Measurements from ENCODE around the gene KRT12. TPM values are rescaled to one million over a fixed set of nuclear protein-coding genes. Genes with fewer than 3 reads are reported as not detected.
"Not testable (repeated sequence)": the region's sequence is repeated elsewhere in the genome, so short reads cannot be mapped to it uniquely, and the experiment has no call there.

KRT12 gene
- polyA plus RNA-seq, 4 donors, result 0.10 to 0.27 TPM; not detected in 2

DNA sequence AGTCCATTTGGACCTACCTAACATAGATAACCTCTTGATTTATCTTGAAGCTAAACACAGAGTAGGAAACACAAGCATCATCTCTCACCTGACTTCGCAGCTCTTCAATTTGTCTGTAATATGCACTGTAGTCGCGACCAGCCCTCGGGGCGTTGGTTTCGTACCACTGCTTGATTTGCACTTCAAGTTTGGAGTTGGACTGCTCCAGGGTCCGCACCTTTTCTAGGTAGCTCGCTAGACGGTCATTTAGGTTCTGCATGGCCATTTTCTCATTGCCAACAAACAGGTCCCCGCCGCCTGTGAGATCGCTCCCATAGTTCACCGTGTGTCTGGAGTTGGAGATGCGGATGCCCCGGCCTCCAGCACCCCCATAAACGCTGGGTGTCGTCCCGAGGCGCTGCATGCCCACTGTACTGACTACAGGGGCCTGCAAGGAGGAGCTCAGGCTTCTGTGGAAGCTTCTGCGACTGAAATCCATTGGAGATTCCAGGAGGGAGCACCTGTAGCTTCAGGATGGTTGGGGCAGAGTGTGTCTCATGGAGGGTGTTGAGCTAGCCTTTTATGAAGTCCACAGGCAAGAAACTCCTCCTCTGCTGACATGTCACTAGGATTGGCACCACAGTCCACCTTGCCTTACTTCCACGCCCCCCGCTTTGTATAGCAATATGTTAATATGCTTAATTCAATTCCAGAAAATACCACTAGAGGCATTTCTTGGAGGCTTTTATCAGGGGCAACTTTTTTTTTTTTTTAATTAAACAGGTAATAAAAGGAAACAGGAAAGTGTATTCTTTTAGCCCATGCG lies 17.9 kb upstream of the KRT12 start, which contains the start of gene KRT20:
KRT20 (minus strand) TSS at position 535 of the 805 bp plus-strand sequence; CDS start at position 478, 57 bp downstream.
- DNase-seq (ENCODE audit: low read depth in 4 of 4, low spot score in 3 of 4), result no peak

DNA sequence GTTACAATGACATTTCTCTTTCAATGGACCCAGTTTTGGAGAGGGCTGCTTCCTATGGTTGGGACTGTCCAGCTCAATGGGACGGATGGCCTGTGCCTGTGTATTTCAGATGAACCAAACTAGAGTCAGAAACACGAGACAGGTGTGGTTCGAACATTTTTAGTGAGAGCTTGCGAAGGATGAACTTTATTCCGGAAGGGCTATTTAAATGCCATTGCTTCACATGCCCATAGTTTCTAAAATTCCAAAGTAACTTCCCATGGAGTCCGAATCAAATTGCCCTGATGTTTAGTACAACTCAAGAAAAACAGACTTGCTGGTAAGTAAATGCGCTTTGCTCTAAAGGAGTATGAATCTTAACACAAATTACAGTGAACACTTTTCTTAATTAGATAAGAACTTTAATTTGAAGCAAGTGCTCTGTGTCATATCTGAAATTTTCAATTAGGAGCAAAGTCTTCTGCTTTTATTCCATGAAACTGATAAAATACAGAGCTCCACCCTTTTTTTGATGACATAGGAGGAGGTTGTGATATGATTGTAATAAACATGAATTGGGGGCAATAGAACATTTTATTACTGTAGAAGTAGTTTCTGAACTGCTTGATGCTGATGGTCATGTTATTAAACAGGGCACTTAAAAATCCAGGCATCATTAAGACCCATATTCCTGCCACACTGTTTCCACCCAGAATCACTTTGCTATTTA lies 16.8 kb upstream of the KRT12 start:
- no peak for DNase-seq (ENCODE audit: low read depth in 4 of 4, low spot score in 3 of 4)

DNA sequence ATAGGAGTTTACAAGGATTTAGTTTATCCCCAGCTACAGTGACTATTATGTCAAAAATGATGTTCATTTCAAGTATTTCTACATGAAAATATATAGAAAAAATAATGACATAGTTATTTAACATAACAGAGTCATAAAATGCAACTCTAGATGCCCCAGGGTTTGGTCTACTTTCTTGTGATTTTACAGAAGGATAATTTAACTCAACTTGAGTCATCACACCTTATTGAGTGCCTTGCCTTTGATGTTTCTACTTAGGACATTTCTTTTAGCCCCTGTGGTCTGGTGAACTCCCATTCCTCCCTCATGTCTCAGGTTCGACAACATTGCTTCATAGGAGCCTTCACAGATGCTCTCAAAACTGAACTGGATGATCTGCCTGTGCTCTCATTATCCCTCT lies 16.0 kb upstream of the KRT12 start:
- no peak for DNase-seq (ENCODE audit: low read depth in 4 of 4, low spot score in 3 of 4)

DNA sequence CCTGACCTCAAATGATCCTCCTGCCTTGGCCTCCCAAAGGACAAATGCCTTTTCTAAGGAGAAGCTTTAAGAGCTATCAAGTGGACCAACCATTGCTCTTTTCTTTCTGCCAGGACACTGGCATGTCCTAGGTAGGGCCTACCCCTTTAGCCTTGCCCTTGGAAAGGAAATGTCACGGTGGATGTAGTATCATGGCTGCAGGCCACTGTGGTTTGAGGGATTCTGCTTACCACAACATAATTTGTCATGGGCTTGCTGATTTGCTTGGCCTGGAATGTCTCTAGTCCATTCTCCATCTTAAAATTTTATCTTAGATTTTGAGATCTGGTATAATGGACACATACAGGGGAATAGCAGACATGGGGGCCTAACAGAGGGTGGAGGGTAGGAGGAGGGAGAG lies 12.0 kb upstream of the KRT12 start:
- no peak for DNase-seq (ENCODE audit: low read depth in 4 of 4, low spot score in 3 of 4)

DNA sequence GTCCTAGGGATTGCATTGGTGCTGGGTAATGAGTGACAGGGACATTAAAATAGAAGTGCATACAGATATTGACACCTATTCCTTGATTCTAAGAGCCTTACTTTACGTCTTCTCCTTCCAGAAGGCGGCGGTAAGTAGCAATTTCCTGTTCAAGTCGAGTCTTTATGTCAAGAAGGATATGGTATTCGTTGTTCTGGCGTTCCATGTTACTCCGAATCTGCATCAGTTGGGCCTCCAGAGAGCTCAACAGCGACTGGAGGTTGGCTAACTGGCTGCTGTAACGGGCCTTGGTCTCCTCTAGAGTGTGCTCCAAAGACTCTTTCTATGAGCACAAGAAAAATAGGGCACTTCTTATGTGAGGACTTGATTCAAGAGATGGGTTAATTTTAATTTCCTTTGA lies 11.0 kb upstream of the KRT12 start:
- DNase-seq (ENCODE audit: low read depth in 4 of 4, low spot score in 3 of 4), result no peak

DNA sequence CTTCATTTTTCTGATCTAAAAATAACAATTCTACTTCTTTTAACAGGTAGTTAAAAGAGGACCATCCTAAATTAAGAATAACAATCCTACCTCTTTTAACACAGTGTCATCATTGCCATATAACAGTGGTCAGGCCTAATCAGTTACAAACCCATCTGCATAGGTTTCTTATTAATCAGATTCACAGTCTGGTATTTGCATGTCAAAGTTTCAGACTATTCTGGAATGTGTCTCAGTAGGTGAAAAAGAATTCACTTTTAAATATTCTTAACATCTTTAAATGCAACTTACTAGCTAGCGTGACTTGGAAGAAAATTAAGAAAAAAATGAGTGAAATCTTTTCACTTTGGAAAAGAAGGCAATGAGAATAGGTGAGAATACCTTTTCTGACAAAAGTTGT lies 6.8 kb upstream of the KRT12 start:
- no peak for DNase-seq (ENCODE audit: low read depth in 4 of 4, low spot score in 3 of 4)

DNA sequence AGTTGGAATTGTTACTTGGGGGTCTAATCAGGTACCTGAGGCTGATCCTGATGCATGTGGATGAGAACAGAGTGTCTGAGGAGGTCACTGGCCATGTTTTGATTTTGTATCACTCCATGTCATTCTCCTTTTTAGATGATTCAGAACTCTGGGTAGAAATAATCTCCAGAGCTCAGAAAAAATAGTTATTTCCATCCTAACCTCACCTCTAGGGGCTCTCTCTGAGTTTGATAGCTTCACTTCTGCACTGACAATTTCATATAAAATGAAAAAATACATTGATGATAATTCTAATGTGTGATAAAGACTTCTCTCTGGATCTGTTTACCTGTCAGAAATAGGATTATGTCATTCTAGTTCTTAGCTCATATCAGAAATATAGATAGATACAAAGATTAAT lies 6.2 kb upstream of the KRT12 start:
- DNase-seq (ENCODE audit: low read depth in 4 of 4, low spot score in 3 of 4), result no peak

DNA sequence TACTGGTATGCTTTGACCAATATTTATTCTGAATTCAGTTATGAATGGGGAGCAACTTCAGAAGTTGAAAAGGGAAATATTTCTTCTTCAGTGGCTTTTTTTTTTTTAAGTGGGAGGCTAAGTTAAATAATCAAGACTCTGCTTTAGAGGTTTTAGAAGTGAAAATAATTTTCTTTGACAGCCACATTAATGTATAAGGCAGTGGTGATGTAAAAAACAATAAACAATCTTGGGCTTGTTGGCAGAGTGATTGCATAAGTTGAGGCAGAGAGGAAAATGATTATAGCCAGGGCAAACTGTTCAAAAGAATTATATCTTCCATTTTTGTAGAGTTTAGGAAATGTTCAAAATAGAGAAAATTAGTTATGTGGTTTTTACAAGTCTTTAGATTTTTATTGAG lies 5.4 kb upstream of the KRT12 start:
- no peak for DNase-seq (ENCODE audit: low read depth in 4 of 4, low spot score in 3 of 4)

DNA sequence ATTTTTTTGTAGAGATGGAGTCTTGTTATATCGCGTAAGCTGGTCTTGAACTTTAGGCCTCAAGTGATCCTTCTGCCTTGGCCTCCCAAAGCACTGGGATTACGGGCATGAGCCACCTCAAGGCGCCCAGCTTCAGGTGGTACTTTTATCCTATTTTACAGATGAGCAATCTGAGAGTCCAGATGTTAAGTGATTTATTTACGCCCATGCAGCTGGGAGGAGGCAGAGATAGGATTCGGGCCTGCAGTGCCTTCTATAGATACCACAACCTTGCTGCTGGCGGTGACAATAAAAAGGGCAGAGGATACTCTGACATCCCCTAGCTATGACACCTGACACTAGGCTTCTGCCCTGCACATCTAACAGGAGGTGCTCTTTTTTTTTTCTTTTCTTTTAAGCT lies 4.3 kb upstream of the KRT12 start:
- no peak for DNase-seq (ENCODE audit: low read depth in 4 of 4, low spot score in 3 of 4)

DNA sequence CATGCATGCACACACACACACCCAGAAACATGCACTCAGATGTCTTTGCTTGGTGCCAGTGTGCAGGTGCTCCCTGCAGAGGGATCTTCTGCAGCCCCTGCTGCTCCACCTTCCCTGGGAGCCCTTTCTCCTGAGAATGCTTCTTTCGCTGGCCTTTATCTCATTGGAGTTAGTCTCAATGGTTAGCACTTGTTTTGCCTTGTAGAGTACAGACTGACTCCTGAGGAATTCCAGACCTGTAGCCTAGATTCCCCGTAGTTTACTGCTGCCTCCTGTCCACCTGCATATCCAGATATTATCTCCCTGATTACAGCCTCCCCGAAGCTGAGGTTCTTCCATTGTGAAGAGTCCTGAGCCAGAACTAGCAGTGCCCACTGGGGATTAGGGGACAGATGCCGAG lies 3.1 kb upstream of the KRT12 start:
- DNase-seq (ENCODE audit: low read depth in 4 of 4, low spot score in 3 of 4), result no peak

DNA sequence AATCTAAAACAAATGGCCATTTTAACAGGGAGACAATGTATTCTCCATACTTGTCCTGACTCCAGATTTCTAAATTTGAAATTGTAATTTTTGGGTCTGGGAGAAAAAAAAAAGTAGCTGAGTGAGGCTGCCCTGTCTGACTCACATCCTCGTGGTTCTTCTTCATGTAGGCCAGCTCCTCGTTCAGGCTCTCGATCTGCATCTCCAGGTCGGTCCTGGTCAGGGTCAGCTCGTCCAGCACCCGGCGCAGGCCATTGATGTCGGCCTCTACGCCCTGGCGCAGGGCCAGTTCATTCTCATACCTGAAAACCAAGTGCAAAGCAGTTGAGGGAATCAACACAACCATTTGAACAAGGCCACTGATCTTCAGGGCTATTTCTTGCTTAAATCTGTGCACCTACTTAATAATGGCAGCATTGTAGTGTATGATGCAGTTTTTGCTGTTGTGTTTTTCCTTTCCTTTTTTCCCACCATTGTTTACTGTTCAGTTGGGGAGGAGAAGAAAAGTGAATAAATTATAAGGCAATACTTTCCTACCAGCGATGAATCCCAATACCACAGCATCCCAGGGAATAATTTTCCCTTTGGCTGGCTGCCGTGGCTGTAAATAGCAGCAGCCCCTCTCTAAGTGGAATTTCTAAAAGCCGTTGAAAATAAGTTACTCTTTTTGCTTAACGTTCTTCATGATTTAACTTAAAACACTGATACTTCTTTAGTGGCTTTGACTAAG lies 2.2 kb downstream of the KRT12 start:
- no peak for DNase-seq (ENCODE audit: low read depth in 4 of 4, low spot score in 3 of 4)

DNA sequence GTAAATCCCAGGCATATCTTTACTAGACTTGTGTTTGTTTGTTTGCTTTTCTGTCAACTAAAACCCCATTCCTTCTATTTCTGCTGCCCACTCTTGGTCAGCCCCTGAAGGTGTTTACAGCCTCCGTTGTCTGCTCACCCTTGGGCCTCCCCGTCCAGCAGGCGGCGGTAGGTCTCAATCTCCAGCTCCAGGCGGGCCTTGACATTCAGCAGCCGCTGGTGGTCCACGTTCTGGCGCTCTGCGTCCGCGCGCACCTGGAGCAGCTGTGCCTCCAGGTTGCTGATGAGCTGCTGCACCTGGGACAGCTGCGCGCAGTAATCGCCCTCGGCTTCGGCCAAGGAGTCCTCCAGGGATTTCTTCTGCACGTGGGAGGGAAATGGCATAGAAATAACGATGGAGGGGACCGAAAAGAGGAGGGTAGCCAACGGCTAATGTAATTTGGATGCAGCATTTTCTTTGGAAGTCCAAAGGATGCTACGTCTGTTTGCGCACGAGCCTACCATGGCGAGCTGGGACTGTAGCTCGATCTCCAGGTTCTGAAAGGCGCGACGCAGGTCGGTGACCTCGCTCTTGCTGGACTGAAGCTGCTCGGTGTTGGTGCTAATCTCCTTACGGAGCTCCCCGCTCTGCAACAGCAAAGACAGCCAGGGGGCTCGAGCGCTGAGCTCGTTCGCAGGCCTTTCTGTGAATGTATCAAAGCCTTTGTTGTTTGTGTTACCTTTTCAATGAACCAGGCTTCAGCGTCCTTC lies 3.9 kb downstream of the KRT12 start:
- DNase-seq (ENCODE audit: low read depth in 4 of 4, low spot score in 3 of 4), result no peak

DNA sequence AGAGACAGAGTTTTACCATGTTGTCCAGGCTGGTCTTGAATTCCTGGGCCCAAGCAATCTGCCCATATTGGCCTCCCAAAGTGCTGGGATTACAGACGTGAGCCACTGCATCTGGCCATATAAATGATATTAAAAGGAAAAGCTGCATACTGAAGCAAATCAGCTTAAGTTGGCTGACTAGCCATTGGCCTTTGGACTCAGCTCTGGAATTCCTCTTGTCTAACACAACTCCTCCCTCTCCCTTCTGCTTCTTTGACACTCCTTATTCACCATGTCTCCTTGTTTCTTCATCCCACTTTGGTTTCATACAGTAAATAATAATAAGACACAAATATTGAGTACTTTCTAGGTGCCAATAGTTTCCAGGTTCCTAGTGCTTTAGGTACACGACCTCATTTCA lies 7.5 kb downstream of the KRT12 start:
- DNase-seq (ENCODE audit: low read depth in 4 of 4, low spot score in 3 of 4), result no peak

DNA sequence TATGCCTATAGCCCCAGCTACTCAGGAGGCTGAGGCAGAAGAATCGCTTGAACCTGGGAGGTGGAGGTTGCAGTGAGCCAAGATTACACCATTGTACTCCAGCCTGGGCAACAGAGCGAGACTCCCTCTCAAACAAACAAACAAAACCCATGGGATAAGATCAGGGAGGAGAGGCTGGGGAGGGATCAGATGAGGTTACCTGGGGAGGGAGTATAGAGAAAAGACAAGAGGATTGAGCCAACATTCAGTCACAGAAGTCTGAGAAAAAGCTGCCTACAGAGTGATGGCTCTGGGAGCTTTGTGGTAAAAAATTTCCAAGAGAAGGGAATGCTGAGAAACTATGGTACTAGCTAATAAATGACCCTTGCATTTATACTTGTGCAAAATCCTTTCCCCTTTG lies 8.4 kb downstream of the KRT12 start:
- DNase-seq (ENCODE audit: low read depth in 4 of 4, low spot score in 3 of 4), result not testable (repeated sequence)

DNA sequence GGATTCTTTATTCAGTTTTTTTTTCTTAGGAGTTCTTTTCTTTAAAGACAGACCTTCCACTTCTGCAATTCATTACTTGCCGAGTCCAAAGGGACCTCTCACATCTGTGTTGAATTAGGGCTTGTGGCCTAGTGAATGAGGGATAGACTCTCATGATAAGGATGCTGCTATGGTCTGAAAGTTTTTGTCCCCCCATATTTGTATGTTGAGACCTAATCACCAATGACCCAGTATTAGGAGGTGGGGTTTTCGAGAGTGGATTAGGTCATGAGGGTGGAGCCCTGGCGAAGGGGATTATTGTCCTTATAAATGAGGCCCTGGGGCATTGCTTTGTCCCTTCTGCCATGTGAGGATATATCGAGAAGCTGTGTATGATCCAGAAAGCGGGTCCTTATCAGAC lies 9.5 kb downstream of the KRT12 start:
- no peak for DNase-seq (ENCODE audit: low read depth in 4 of 4, low spot score in 3 of 4)

DNA sequence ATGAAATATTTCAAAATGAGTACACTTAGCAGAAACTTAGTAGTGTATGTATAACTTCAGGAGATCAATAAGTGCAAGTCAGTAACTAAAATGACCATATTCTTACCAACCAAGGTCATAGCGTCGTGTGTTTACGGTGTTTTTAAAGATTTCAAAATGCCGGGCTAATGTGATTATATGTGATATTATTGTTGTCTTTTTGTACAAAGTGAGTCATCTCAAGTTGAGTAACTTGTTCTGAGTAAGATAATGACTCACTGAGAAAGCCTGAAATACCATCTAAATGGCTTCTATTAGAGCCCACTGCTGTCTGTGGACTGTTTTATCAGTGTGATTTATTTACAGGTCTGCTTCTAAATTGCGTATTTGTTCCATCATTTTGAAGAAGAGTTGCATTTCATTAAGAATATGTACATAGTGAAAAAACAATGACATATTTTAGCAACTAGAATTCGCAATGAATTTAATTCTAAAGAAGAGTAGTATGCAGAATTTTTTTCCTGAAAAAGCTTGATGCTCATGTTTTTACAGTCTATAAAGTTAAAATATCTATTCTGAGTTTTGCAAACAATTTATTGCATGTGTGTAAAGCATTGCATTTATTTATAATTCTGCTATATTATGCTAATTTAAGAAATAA lies 12.7 kb downstream of the KRT12 start:
- no peak for DNase-seq (ENCODE audit: low read depth in 4 of 4, low spot score in 3 of 4)

DNA sequence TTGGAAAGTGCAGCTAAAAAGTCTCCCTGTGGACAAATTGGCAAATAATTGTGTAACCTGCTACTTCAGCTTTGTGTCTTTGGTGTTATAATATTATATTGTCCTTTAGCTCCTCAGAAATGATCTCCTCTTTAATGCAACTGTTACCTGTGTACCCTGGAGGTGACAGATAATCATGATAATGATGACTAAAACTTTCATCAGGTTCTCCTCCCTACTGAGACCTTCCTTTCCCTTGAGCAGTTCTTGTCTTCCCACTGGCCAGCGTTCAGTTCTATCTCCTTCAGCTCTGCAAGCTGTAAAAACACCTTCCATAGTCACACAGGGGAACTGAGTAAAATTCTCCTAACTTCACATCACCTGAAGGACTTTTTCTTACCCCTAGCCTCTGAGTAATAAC lies 14.7 kb downstream of the KRT12 start:
- DNase-seq (ENCODE audit: low read depth in 4 of 4, low spot score in 3 of 4), result no peak

DNA sequence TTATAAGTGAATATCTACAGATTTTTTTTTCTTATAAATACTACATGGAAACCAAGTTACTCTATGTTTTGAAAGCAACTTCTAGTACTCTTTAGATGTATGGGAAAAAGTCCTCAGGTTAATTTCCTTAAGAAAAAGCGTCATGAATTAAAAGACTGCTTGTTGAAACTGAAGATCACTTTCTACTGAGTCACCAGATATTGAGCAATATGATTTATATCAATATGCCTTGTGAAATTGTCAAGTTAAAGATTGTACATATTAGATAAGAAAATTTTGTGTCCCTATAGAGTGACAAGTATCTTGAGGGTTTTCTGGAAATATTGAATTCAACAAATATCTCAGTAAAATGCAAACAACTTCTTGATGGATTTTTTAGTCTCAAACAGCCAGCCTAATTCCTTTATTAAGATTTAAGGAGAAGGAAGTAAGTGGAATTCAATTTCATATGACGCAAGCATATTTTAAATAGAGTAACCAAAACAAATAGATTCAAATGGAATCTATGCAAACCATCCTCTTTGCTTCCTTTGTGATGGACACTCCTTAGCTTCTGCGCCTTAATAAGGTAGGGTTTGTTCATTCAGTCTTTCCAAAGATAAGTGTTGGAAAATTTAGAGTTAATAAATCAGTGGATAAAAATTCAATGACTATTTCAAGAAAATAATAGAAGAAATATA lies 16.6 kb downstream of the KRT12 start:
- no peak for DNase-seq (ENCODE audit: low read depth in 4 of 4, low spot score in 3 of 4)

DNA sequence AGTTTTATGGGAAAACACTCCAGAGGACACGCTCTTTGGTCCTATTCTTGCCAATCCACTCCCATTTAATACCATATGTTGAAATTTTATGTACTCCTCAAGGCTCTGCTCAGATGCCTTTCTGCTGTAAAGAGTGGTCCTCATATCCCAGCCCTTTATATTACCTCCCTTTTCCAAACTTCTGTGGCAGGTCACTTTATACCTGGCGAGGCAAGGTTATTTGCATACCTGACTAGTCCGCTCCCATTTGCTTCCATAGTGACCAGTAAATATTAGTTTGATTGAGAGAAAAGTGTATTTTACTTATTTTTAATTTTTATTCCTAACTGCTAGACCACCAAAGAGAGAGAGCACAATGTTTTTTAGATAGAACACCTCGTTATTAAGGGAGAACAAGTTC lies 17.3 kb downstream of the KRT12 start:
- no peak for DNase-seq (ENCODE audit: low read depth in 4 of 4, low spot score in 3 of 4)

Data from left renal pelvis (tissue), 4 donors.